Forelimb muscle (tissue), 1 donor: ENCODE measurements around the gene CEMIP. TPM values are rescaled to one million over a fixed set of nuclear protein-coding genes. Genes with fewer than 3 reads are reported as not detected.

Experiments used
- DNase-seq: peaks from one replicate; pipeline ENCODE4 v3.0.0-alpha.2; 2013; ENCODE audit warnings: low read depth
- polyA plus RNA-seq: library from polyadenylated mRNA; unstranded; fragments of 120-200 nt; gene quantifications from one replicate; pipeline ENCODE4 v1.2.1, GENCODE V29; 2013; ENCODE audit not compliant: insufficient read length

Gene CEMIP
- polyA plus RNA-seq, 1 donor: 2.4 TPM

DNA sequence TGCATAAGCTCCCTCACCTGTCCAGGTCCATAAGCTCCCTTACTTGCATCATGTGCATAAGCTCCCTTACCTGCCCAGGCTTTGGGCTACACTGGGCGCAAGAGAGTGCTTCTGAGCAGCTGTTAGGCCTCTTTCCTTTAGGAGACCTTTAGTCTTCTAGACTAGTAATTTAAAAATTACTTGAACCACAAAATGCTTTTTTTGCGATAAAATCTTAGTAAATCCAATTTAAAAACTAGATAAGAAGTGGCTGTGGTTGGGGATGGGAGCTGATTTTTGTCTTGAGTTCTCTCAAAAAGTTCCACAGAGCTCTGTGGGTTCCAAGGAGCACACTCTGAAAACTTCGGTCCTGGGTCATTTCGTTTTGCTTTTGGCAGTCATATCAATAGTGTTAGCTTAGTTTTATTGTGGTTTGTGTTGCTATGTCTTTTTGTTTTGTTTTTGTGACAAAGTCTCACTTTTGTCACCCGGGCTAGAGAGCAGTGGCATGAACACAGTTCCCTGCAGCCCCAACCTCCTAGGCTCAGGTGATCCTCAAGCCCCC is 6.7 kb downstream of the CEMIP start:
- no peak for DNase-seq

DNA sequence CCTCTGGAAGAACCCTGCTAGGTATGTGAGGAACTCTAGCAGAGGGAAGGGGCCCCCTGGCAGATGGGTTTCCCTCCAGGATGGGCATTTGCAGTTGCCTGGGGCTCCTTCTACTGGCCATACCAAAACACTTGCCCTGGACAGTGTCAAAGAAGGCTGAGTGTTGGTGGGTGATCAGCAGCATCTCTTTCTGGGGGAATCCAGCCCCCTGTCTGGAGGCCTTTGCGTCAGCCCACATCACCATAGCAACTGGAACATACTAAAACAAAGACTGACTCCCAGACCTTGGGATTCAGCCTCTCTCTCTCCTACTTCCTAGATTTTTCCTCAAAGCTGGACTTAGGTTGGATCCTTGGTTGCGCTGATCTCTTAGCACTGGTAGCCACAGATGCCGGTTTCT is 8.1 kb downstream of the CEMIP start:
- DNase-seq: no peak

DNA sequence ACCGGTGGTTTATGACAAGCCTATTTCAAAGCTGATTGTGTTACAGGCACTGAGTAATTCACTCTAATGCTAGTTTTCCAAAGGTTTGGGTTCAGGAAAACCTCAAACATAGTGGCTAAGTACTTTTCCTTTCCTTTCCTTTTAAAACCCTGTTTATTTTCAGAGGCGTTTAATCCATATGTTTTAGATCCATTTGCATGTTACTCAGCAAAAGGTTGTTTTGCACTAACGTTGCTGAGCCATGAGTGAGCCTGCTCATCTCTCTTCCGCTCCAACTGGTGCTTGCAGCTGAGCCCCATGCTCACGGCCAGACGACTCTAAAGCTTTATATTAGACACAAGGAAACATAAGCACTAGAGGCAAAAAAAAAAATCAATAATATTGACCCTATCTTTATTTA is 9.4 kb downstream of the CEMIP start:
- DNase-seq: no peak

DNA sequence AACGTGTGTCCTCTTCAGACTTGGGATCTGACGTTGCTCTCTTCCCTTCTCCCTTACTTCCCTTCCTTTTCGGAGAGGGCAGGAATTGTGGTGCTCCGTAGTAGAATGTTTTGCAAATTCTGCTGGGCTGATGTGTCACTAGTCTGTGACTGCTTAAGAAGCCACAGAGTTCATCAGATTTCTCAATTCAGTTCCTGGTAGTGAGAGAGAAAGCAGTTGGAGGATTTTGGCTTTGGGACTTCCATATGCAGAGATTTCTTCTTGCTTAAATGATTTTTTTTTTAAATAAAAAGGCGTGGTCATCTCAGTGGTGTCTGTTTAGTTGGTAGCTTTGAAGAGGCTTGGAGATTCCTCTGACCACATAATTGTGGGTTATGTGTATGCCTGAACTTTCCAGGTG is 10.1 kb downstream of the CEMIP start:
- DNase-seq: no peak

DNA sequence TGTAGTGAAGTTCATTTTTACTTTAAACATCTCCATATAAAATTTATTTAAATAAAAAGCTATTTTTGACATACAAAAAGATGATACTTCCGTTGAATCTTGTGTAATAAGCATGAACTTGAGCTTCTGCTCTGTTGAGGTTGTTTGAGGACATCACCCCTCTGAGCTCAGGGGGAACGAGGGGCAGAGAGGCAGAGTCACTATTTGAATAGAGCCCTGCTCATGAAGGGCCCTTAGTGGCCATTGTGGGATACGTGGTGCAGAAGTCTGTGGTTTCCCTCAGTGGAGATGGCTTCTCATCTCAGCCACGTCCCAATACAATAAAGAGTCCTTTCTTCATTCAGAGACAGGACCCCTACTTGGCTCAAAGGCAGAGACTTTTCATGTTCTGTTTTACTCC is 10.6 kb downstream of the CEMIP start:
- DNase-seq: no peak

DNA sequence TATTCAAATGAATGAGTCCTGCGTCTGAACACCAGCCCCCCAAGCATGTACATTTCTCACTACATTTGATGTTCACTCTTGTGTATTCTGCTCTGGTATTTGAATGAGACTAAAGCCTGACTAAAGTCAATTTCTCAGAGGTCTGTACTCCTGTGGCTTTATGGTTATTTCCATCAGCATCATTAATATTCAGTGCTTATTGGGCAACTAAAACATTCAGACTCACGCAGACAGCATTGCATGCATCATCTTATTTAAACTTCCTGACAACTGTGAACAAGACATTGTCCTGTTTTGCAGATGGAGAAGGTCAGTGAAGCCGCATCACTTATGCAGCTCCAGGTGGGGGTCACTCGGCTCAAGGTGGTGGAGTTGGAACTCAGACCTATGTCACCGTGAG is 11.1 kb downstream of the CEMIP start:
- DNase-seq: no peak

DNA sequence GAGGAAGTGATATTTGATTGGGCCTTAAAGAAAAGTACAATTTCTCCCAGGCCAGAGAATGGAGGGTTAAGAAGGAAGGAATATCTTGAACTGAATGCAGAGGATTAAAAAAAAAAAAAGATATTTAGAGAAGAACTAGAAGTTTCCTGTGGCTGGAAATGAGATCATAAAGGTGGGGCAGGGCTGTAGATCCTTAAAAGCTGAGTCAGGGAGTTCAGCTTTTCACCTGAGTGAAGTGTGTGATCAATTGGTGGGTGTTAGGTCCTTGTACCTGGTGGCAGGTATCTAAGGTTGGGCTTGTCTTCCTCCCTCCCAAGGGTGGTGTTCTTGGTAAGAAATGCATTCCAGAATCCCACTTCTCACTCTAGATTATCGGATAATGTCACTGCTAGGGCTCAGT is 11.8 kb downstream of the CEMIP start:
- no peak for DNase-seq

DNA sequence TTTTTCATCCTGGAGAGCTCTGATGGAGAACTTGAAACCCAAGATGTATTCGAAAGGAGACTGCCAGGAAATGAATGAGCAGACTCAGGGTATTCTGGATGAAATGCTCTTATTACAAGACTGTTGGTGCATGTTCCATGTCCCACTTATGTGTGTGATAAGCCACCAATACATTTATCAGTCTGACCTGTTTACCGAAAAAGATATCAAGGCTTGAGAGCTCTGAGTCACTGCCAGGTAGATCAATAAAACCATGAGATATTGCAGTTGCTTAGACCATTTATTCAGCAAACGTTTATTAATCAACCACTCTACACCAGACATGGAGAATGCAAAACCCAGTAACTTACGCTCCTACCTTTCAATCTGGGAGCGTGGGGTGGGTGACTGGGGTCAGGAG is 17.2 kb downstream of the CEMIP start:
- no peak for DNase-seq

DNA sequence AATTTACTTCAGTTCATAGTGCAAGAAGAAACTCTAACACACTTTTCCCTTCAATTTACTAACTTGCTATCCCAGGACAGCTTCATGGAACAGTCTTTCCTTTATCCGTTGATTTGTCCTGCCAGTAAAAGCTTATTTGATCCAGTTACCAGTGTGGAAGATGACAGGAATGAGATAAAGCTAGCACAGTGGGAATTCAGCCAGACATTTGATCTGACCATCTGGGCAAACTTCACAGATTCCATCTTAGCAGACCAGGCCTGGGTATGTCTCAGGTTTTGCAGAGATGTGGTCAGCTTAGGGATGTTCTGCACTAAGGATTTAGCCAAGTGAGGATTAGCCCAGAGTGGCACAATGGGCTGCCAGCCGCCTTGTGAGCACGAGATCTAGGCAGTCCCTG is 19.7 kb downstream of the CEMIP start:
- no peak for DNase-seq

DNA sequence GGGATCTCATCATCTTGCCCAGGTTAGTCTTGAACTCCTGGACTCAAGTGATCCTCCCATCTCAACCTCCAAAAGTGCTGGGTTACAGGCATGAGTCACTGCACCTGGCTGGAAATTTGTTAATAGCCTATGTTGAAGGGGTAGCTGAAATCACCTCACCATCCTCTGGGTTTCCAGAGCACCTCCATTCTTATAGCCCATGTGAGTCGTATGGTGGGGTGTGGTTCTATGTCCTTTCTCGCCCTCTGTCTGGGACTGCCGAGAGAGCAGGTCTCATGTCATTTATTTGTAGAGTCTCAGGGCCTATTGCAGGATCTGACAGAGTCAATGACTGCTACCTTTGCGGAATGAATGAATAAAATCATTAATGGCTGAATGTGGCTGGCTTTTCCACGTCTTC is 20.9 kb downstream of the CEMIP start:
- DNase-seq: no peak

DNA sequence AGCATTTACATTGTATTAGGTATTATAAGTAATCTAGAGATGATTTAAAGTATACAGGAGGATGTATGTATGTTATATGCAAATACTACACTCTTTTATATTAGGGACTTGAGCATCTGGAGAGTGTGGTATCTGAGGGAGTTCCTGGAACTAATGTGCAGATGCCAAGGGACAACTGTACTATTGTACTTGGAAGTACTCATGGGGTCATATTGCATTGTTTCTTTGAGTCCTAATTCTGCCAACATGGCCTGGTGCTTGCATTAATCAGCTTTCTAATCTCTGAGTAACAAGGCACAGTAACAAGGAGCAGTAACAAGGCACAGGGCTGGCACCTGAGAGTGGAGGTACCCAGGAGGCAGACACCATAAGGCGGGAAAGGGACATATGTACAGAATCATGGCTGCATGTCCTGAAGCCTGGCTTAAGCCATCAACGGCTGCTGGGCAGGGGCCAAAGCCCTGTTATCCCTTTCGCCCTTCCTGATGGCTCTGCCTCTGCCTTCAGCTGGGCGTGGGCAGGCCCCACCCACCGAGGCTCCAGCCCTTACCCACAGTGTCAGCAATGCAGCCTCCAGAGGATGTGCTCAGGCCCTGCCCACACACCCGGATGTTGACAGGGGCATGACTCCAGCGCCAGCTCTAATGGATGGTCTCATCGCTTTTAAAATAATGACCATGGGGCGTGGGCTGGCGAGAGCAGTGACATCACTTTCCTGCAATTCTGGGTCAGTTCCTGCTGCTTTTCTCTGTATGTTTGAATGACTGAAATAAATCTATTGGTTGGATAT is 22.9 kb downstream of the CEMIP start:
- DNase-seq: no peak

DNA sequence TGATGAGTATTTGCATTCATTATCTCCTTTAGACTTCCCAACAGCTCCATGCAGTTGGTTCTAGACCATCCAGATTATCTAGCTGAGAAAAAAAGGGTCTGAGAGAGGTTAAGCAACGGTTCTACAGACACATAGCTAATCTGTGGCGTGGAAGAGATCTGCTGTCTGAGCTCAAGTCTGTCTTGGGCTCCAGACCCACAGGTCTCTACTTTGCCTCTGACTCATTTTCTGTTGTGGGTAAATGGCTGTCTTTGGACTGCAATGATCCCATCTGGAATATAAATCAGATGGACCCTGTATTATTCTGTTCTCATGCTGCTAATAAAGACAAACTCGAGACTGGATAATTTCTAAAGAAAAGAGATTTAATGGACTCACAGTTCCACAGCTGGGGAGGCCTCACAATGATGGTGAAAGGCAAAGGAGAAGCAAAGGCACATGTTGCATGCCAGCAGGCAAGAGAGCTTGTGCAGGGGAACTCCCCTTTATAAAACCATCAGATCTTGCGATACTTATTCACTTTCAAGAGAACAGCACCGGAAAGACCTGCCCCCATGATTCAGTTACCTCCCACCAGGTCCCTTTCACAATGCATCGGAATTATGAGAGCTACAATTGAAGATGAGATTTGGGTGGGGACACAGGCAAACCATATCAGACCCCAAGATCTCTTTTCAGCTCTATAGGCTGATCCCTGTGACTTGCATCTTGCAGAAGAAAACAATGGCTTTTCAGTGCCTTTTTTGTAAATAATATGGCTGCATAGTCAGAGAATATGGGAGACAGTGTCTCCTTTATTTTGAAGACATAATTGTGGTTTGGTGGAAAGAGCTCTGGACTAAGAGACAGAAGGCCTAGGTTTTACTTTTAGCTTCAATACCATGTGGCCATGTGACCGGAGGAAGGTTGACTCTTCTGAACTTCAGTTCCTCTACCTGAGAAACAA is 24.7 kb downstream of the CEMIP start:
- DNase-seq: no peak

DNA sequence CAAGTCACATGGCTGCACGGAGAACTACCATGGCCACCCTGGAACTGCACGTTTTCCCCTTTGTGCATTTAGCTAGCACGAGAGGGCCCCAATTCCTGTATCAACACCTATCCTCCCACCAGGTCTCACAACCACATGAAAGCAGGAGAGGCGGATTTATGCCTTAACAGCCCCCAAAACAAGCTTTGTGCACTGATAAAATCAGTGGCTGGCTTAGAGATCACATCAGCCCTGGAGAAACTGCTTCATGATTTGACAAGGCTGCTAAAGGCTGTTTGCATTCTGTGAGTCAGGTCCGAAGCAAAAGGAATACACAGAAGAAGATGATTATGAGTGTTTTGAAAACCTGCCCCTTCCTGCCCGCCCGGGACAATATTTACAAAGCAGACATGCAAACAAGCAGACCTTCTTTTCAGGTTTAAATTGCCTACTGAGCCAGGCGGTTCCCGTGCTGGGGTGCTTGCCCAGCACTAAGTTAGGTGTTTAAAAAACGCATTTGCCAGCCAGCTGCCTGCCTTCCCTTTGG is 25.9 kb downstream of the CEMIP start:
- DNase-seq: no peak

DNA sequence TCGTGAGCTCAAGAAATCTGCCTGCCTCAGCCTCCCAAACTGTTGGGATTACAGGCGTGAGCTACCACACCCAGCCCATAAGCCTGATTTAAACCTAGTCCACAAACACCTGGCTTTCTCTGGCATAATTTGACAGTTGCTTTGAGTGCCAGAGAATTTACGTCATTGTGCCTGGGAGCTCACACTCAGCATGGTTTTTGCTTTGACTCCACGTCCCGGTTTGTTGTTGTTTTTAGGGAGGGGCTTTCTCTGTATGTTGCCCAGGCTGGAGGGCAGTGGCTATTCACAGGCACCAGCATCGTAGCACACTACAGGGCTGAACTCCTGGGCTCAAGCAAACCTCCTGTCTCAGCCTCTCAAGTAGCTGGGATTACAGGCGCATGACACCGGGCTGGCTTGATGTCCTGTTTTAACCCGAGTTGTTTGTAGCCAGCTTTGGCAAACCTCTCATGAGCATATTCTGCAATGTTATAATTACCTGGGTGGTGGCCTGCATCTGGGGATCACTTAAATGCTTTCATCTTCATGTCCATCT is 32.7 kb downstream of the CEMIP start:
- no peak for DNase-seq

DNA sequence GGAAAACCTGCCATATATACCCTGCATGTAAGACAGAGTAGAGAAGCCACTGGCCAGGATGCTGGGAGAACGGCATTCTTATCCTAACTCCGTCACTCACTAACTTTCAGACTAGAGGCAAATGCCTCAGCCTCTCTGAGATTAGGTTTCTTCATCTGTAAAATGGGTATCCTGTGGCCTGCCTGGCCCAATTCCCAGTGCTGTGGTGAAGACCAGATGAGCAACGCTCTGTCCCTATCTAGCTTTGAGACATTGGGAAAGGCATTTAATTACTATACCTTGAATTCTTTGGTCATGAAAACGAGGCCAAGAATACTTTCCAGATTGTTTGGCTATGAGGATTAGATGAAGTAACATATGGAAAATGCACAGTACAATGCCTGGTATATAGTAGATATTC is 35.9 kb downstream of the CEMIP start:
- DNase-seq: no peak

DNA sequence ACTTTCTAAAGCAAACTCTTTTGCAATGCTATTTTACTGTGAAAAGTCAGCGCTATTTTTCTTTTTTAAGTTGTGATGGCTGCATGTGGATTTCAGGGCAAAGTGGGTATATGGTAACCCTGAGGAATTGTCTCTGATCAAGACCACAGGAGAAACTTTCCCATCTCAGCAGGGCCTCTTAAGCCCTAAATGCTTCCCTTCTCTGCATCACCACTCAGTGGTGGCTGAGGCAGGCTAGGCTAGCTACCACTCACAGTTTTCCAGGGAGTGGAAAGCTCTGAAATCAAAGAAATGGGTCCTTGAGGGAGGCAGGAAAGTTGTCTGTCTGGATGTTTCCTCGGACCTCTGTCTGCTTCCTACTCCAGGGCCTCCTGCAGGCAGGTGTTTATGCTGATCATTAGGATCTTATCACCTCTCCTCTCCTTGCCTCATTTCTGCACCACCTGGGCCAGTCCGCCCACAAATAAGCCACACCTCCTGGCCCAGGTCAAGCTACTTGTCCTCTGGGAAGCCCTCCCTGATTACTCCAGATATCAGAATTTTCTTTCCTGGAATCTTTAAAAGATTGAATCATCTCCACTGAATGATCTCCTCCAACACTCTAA is 37.0 kb downstream of the CEMIP start:
- DNase-seq: no peak

DNA sequence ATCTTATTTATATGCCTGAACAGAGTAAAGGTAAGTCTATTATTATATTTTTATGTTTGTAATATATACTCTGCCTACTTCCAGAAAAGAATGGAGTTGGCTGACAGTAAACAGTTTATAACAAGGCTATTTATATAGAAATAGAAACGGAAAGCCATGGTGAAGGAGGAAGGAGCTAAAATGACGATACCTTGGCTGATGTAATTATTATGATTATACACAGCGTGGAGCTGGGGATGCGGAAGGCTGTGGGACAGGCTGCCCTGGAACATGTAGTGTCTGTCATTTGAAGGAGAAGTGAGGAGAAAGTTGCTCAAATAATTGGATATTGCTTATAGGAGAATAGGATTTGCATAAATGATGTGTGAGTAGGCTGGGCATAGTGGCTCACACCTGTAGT is 37.8 kb downstream of the CEMIP start:
- no peak for DNase-seq

DNA sequence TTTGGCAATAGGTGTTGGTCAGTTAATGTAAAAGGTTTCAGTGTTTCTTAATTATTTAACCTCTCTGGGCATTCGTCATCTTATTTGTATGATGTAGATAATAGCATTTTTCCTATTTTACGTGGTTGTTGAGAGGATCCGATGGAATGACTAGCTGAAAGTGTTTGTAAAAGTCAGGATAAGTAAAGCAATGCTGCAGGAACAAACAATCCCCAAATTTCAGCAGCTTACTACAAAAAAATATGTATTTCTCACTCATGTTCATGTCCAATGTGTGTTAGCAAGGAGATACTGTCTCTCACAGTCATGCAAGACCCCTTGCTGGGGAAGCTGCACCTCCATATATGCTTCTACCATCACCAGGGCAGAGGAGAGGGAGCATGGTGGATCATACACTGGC is 38.7 kb downstream of the CEMIP start:
- no peak for DNase-seq

DNA sequence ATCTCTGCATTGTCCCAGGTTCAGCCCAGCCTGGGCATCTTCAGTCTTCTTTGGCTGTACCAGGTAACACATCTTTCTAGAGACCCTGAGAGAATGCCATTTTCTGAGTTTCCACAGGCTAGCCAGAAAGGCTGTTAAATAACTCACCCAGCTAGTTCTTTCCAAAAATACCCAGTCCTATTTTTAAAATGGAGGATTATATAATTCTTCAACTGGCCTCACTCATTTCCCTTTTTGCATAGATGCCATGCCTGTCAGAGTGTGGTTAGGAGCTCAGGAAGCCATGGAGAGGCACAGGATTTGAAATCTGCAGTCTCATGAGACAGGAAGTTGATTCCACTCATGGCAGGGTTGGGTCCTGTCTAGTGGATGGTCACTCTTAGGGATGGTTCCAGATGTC is 39.8 kb downstream of the CEMIP start:
- no peak for DNase-seq

DNA sequence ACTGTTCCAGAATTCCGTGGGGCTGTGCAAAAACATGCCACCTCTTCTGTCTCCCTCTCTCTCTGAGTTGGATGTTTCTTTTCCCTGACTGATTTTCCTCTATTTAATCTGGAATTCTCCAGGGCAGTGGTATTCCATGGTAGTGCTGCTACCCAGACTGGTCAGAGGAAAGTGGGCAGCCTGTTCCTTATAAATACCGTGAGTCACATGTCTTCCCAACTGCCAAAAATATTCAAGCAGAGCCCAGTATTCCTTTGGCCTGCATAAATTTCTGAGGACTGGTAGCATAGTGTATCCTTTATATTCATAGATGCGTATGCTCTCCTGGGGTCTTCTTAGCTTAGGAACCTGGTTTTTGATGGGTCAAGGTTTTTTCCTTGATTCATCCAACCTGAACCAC is 40.9 kb downstream of the CEMIP start:
- no peak for DNase-seq

DNA sequence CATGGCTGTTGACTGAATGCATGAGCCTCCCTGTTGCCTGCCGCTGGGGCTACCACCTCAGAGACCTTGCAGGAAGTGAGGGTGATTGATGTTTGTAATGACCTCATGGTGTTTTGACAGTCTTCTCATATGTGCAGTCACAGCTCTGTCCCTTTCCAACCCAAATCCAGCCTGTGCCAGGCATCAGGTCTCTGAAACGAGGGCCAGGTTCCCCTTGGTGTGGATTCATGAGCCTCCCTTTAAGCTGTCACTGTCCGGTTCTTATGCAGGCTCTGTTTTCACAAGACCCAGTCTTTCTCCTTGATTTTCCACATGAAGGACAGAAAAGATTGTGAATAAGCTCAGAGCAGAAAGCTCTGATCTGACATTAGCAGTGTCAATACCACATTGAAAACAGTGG is 43.1 kb downstream of the CEMIP start:
- DNase-seq: no peak

DNA sequence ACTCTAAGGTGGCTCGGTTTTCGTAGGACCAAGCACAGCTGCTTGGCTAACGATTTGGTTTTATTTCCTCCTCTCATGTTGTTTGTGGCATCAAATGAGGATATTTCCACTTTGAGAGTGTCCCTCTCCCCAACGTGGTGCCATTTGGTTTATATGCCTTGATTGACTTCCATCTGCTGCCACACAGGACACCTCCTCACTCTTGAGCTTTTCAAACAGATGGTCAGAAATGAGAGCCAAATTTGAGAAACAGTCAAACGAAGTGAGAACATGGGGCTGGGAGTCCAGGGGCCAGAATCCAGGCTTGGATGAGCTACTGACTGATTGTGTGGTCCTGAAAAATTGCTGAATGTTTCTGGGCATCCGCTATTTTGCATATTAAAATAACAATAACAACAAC is 43.5 kb downstream of the CEMIP start:
- DNase-seq: no peak
